ENCODE results near the gene H6PD. TPM values are rescaled to one million over a fixed set of nuclear protein-coding genes. Genes with fewer than 3 reads are reported as not detected.

H6PD gene
- total RNA-seq, 1 donor from 2014 or later = 37.0 TPM

DNA sequence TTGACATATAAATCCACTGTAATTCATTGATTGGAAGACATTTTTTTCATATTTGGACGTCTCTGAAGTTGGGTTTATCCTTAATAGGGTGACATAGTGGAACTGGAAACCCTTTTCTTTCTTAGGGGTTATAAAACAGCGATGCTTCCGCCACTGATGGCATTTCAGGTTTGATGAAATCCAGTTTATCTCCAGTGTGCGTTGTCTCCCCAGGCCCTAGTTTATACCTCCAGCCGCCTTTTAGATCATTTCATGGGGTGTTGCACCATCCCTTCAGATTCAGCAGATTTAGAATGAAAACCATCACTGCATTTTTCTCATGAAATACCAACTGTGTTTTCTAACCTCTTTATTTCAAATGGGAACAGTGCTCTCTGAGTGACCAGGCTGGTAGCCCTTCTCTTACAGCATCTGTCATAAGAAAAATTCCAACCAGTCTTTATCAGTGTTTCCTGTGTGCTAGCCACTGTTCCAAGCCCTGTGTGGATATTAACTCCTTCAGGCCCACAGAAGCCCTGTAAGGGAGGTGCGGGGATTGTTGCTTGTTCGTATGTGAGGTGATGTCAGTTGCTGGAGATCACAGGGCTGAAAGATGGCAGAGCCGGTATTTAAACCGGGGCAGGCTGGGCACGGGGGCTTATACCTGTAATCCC, 19.0 kb downstream of the H6PD start:
- DNase-seq (ENCODE audit: low spot score) = no peak
- H3K36me3 Mint-ChIP-seq (ENCODE audit: low read depth) = peaks cover 3% of the 10 kb centered on the region
- H3K4me3 Mint-ChIP-seq (ENCODE audit: unreplicated experiment) = peak overlapping the region; percentile 6
- peaks cover 33% of the 10 kb centered on the region for H3K4me1 Mint-ChIP-seq (ENCODE audit: low read depth)
- no peaks in the 10 kb centered on the region for H3K9me3 Mint-ChIP-seq (ENCODE audit: low read depth)
- H3K27ac Mint-ChIP-seq (ENCODE audit: unreplicated experiment) = peak overlapping the region; percentile 92
- H3K27me3 Mint-ChIP-seq (ENCODE audit: low read depth) = no peaks in the 10 kb centered on the region
- TF ChIP-seq CTCF (IDR thresholded peaks at IDR 0.05) = no peak

DNA sequence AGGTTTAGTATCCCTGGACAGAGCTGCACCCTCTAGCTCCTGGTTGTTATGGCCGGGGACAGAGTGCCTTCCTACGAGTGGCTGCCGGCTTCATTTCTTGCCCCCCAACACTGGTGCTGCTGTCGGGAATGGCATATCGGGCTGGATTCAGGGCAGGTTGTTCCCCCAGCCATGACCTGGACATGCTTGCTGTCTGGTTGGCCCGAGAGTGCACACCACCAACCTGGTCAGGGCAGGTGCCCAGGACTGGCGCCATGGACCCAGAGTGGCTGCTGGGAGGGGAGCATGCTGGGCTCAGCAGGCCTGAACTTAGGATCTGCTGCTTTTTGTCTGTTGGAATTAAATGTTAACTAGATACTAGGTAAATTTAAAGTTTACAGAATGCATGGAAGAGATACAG, 21.8 kb downstream of the H6PD start:
- DNase-seq (ENCODE audit: low spot score) = no peak
- no peak overlapping the region for H3K27ac Mint-ChIP-seq (ENCODE audit: unreplicated experiment)
- H3K36me3 Mint-ChIP-seq (ENCODE audit: low read depth) = no peaks in the 10 kb centered on the region
- no peaks in the 10 kb centered on the region for H3K9me3 Mint-ChIP-seq (ENCODE audit: low read depth)
- no peak for TF ChIP-seq CTCF (IDR thresholded peaks at IDR 0.05)
- H3K4me3 Mint-ChIP-seq (ENCODE audit: unreplicated experiment) = no peak overlapping the region
- peaks cover 16% of the 10 kb centered on the region for H3K4me1 Mint-ChIP-seq (ENCODE audit: low read depth)
- no peaks in the 10 kb centered on the region for H3K27me3 Mint-ChIP-seq (ENCODE audit: low read depth)

- no peak for DNase-seq (ENCODE audit: low spot score)
Measured at GRCh38 chr1:9257851-9258250, 23.3 kb downstream of the H6PD start.

GRCh38 chr1:9258629-9259028, 24.1 kb downstream of the H6PD start:
- no peak overlapping the region for H3K27ac Mint-ChIP-seq (ENCODE audit: unreplicated experiment)
- H3K9me3 Mint-ChIP-seq (ENCODE audit: low read depth) = no peaks in the 10 kb centered on the region
- DNase-seq (ENCODE audit: low spot score) = no peak
- no peak for TF ChIP-seq CTCF (IDR thresholded peaks at IDR 0.05)
- no peak overlapping the region for H3K4me3 Mint-ChIP-seq (ENCODE audit: unreplicated experiment)
- H3K36me3 Mint-ChIP-seq (ENCODE audit: low read depth) = peaks cover 4% of the 10 kb centered on the region
- H3K27me3 Mint-ChIP-seq (ENCODE audit: low read depth) = no peaks in the 10 kb centered on the region
- peaks cover 5% of the 10 kb centered on the region for H3K4me1 Mint-ChIP-seq (ENCODE audit: low read depth)

More at GRCh38 chr1:9257851-9258250, 23.3 kb downstream of the H6PD start:
- no peak for TF ChIP-seq CTCF (IDR thresholded peaks at IDR 0.05)
- Mint-ChIP-seq H3K27ac (ENCODE audit: unreplicated experiment) (no peak overlapping the region), H3K4me1 (ENCODE audit: low read depth) (peaks cover 12% of the 10 kb centered on the region), H3K36me3 (ENCODE audit: low read depth) (peaks cover 4% of the 10 kb centered on the region), H3K4me3 (ENCODE audit: unreplicated experiment) (no peak overlapping the region), H3K9me3 (ENCODE audit: low read depth) (no peaks in the 10 kb centered on the region), H3K27me3 (ENCODE audit: low read depth) (no peaks in the 10 kb centered on the region)

GRCh38 chr1:9260059-9260766, 25.6 kb downstream of the H6PD start:
- no peak for TF ChIP-seq CTCF (IDR thresholded peaks at IDR 0.05)
- DNase-seq (ENCODE audit: low spot score) = no peak
- no peaks in the 10 kb centered on the region for H3K27me3 Mint-ChIP-seq (ENCODE audit: low read depth)
- H3K36me3 Mint-ChIP-seq (ENCODE audit: low read depth) = peaks cover 11% of the 10 kb centered on the region
- no peaks in the 10 kb centered on the region for H3K9me3 Mint-ChIP-seq (ENCODE audit: low read depth)
- no peak overlapping the region for H3K4me3 Mint-ChIP-seq (ENCODE audit: unreplicated experiment)
- H3K27ac Mint-ChIP-seq (ENCODE audit: unreplicated experiment) = peak overlapping the region; percentile 35
- no peaks in the 10 kb centered on the region for H3K4me1 Mint-ChIP-seq (ENCODE audit: low read depth)

All from chondrocyte (in vitro differentiated cells).